Epithelial cell of prostate (primary cell): Measurements from ENCODE around the gene ATP13A2.
"Not testable (repeated sequence)": the region's sequence is repeated elsewhere in the genome, so short reads cannot be mapped to it uniquely, and the experiment has no call there.

Experiments
- DNase-seq: peaks from one replicate; pipeline ENCODE4 v3.0.0-alpha.2; 2011; ENCODE audit warnings: low read depth, low spot score
- H3K27ac ChIP-seq: fragments of 450-650 bp; 2 replicates; pipeline ENCODE4 v1.5.1; 2017; ENCODE audit warnings: mild to moderate bottlenecking

ATP13A2 gene

GRCh38 chr1:16936580-16936979 is 75.1 kb downstream of the ATP13A2 start:
- DNase-seq, H3K27ac ChIP-seq: not testable (repeated sequence)
